Suppressor macrophage (primary cell): ENCODE data around the gene MFSD11.
A peak's percentile ranks its signal among the peaks of the same experiment; 100 is the strongest.
"Not testable (repeated sequence)": the region's sequence is repeated elsewhere in the genome, so short reads cannot be mapped to it uniquely, and the experiment has no call there.

Source experiments
- DNase-seq, 4 experiments: peaks; one replicate each; pipeline ENCODE4 v3.0.0-alpha.2; 2020 to 2022

The MFSD11 gene

DNA sequence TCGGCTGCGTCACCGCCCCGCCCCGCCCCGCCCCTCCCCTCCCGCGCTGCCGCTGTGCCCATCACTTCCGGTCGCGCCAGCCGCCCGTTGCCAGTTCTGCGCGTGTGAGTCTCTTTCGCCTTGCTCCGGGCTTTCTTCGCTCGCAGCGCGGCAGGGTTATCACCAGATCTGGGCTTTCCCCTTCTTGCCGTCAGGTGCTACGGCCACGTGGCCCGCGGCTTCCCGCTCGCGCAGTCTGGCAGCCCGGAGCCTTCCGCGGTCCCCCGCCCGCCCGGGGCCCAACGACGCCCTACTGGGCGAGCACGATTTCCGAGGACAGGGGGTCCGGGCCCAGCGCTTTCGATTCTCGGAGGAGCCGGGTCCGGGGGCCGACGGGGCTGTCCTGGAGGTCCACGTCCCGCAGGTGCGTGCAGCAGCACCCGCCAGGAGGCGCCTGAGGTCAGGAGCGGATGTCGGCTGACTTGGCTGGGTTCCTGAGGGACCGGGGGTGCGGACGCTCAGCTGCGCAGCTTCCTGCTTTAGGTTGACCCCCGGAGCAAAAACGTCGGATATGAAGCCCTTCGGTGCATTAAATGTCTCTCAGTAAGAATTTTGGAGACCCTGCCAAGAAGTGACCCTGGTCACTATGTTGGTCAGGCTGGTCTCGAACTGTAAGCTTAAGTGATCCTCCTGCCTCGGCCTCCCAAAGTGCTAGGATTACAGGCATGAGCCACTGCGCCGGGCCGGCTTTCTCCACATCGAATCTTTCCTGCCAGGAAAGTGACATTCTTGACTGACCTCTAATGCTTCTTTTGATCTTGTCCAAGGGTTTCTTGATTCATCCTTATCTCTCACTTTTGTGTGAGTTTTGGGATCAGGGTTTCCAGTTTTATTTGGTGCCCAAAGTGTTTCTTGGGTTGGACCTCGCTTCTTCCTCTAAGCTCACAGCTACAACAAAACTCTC is 10.9 kb upstream of the MFSD11 start, which contains the start of gene METTL23:
Gene METTL23, plus strand, starts transcription at position 64 of the 943 bp plus-strand sequence. CDS start 2,872 bp downstream, outside the sequence.
- DNase-seq, result peak; percentile 71 to 89 (median 82)

- DNase-seq, result peak; percentile 44 to 72 (median 61)
Observed at GRCh38 chr17:76727745-76728456, 10.0 kb upstream of the MFSD11 start.

DNA sequence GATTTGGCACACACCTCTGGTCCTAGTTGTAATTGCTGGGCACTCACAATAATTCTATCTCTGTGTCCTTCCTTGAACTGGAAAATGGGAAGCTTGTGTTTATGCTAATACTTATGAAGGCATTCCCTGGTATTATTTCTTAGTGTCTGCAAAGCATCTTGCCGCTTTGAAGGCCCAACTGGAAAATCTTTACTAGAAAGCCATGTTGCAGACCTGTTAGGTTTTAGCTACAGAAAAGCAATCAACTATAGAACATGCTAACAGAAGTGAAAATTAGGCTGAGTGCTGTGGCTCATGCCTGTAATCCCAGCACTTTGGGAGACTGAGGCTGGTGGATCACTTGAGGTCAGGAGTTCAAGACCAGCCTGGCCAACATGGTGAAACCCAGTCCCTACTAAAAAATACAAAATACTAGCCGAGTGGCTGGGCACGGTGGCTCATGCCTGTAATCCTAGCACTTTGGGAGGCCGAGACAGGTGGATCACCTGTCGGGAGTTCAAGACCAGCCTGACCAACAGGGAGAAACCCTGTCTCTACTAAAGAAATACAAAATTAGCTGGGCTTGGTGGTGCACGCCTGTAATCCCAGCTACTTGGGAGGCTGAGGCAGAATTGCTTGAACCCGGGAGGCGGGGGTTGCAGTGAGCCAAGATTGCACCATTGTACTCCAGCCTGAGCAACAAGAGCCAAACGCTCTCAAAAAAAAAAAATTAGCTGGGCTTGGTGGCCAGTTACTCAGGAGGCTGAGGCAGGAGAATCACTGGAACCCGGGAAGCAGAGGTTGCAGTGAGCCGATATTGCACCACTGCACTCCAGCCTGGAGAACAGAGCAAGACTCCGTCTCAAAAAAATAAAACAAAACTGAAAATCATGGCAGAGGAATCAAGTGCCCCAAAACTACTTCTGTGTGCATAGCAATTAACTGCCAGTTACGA is 5.9 kb upstream of the MFSD11 start:
- DNase-seq, result not testable (repeated sequence)

DNA sequence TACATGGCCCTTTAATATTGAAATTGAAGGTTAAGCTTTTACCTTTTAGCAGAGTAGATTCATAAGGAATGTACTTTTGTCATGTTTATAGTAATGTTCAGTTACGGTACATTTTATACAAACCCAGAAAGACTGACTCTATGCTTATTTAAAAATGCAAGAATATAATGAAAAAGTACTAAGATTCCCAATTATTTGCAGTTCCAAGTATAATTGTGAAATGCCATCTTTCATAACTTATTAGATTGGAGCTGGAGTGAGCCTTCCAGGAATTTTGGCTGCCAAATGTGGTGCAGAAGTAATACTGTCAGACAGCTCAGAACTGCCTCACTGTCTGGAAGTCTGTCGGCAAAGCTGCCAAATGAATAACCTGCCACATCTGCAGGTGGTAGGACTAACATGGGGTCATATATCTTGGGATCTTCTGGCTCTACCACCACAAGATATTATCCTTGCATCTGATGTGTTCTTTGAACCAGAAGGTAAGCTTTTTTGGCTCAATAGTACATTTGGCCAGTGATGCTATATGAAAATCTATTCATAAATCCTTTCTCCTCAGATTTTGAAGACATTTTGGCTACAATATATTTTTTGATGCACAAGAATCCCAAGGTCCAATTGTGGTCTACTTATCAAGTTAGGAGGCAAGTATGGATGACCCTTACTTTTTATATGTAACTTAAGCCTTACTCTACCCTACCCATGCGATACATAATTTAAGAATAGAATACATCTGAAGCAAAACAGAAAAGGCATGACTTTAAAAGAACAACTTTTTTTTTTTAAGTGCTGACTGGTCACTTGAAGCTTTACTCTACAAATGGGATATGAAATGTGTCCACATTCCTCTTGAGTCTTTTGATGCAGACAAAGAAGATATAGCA is 4.9 kb upstream of the MFSD11 start:
- no peak for DNase-seq

DNA sequence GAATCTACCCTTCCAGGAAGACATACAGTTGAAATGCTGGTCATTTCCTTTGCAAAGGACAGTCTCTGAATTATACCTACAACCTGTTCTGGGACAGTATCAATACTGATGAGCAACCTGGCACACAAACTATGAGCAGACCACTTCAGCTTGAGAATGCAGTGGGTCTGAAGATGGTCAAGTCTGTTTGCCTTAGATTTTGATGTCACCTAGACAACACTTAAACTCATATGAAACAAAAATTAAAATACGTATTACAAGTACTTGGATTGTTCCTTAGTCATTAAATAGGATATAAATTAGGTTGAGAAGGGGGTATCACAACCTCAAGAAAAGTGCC is 4.3 kb upstream of the MFSD11 start:
- no peak for DNase-seq

- DNase-seq, result peak; percentile 53 to 76 (median 68)
Observed at GRCh38 chr17:76734080-76734840, 3.7 kb upstream of the MFSD11 start.

GRCh38 chr17:76735006-76735405 is 2.9 kb upstream of the MFSD11 start:
- peak in 3 of 4 experiments; percentile 9 to 46 (median 37) for DNase-seq

DNA sequence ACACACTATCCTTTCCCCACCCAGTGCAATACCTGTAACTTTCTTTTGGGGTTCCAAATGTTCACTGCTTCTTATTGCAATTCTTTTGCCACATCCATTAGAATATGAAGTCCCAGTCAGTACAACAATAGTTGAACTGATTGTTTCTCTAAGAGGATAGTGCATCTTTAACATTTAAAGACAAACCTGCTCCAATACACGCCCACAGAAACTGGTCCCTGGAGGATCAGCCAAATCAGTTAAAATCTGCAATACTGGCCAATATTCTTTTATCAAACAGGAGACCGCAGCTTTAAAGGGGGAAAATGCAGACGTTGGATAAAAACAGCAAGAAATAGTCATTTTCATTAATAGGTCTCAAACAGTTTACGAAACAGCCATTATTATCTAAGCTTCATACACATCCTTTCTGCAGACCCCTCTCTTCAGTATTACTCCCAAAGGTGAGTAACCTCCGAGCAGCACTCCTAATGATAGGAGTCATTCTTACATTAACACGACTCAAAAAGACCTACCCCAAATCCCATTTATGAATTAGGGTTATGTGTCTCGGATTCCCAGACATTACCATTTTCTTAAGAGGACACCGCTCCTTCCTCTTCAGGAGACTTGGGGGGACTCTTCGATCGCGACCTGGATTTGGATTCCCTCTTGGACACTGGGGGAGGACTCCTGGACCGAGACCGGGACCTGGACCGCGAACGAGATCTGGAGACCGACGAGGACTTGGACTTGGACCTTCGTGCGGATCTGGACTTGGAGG is 2.2 kb upstream of the MFSD11 start:
- DNase-seq, result no peak

GRCh38 chr17:76736349-76737081 is 1.4 kb upstream of the MFSD11 start:
- peak; percentile 68 to 88 (median 80) for DNase-seq

- peak; percentile 99 to 100 (median 100) for DNase-seq
Observed at GRCh38 chr17:76737082-76737675, 740 bp upstream of the MFSD11 start, which contains the start of gene SRSF2. SRSF2 (minus strand) TSS chr17:76737331; CDS start chr17:76737160, 171 bp downstream.

GRCh38 chr17:76738468-76738850 is 540 bp downstream of the MFSD11 start:
- DNase-seq, result peak in 1 of 4 experiments; percentile 13

DNA sequence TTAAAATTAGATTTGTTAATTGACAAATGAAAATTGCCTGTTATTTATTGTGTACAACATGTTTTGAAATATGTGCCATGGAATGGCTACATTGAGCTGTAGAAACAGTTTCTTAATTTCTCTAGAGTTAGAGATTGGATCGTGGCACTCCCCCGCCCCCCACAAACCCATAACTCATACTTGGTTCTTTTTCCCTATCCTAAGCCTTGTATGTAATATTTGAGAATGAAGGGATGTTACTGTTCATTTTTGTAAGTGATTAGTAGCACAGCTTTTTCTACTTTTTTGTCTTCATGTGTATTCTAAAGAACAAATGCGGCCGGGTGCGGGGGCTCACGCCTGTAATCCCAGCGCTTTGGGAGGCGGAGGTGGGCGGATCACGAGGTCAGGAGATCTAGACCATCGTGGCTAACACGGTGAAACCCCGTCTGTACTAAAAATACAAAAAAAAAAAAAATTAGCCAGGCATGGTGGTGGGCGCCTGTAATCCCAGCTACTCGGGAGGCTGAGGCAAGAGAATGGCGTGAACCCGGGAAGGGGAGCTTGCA is 1.7 kb downstream of the MFSD11 start:
- DNase-seq, result not testable (repeated sequence)

DNA sequence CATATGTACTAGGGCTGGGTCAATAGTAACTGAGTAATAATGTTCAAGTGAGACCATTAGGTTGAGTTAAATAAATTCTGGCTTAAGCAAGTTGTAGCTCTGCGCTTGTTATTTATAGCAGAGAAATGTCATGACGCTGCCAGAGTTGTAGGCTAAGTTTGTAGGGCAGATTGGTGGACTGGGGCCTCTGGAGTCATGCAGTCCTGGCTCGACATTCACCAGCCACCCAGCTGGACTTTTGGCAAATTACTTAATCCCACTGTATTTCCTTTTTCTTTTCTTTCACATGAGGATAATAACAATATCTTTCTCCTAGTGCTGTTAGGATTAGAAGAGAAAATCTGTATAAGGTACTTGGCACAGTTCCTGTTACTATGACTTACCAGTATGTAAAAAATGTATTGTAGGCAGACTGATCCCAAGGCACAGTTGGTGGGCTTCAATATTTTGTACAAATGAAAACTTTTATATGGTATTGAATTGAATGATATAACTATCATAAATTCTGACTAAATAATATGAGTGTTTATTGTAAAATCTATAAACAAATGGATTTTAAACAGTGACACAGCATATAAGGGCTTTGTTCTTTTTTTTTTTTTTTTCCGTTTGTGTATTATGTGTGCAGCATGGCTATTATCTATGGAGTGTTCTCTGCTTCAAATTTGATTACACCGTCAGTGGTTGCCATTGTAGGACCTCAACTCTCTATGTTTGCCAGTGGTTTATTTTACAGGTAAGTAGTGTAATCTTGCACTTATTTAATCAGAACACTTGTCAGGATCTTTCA is 2.6 kb downstream of the MFSD11 start:
- no peak for DNase-seq

DNA sequence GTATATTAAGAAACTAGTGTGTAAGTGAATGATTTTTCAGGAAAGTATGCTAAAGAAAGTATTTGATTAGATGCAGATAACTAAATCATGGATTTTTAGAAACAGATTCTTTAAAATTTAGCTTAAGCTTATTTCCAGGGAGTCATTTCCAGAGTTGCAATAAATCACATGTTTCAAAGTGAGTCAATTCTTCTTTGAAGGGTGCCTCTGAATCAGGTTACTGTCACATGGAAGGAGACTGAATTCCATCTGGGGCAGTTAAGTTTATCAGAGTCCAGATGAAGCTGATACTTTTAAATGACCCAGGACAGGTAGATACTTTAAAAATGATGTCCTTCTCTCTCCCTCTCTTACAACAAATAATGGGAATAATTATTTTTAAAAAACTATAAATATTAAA is 5.0 kb downstream of the MFSD11 start:
- DNase-seq, result peak in 2 of 4 experiments; percentile 30 to 39

- DNase-seq, result no peak
Observed at GRCh38 chr17:76744747-76745146, 6.8 kb downstream of the MFSD11 start.

DNA sequence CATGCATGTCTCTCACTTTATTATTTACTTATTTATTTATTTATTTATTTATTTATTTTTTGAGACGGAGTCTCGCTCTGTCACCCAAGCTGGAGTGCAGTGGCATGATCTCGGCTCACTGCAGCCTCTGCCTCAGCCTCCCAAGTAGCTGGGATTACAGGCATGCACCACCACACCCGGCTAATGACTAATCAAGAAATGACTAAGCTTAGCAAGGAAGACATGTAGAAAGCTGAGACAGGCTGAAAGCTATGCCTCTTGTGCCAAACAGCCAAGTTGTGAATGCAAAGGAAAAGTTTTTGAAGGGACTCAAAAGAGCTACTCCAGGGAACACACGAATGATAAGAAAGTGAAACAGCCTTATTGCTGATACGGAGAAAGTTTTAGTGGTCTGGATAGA is 7.9 kb downstream of the MFSD11 start:
- DNase-seq, result not testable (repeated sequence)

GRCh38 chr17:76747716-76748363 is 9.9 kb downstream of the MFSD11 start:
- DNase-seq, result no peak
